IPS DF 4.7 (cell line): ENCODE measurements around the gene STK35.
"Not testable (repeated sequence)": the region's sequence is repeated elsewhere in the genome, so short reads cannot be mapped to it uniquely, and the experiment has no call there.

Source experiments
- DNase-seq: peaks from one replicate; pipeline ENCODE4 v3.0.0-alpha.2; 2013; ENCODE audit warnings: low spot score; ENCODE audit errors: extremely low read depth

Gene STK35

GRCh38 chr20:2156666-2157624, 55.3 kb downstream of the STK35 start:
- DNase-seq: no peak

DNA sequence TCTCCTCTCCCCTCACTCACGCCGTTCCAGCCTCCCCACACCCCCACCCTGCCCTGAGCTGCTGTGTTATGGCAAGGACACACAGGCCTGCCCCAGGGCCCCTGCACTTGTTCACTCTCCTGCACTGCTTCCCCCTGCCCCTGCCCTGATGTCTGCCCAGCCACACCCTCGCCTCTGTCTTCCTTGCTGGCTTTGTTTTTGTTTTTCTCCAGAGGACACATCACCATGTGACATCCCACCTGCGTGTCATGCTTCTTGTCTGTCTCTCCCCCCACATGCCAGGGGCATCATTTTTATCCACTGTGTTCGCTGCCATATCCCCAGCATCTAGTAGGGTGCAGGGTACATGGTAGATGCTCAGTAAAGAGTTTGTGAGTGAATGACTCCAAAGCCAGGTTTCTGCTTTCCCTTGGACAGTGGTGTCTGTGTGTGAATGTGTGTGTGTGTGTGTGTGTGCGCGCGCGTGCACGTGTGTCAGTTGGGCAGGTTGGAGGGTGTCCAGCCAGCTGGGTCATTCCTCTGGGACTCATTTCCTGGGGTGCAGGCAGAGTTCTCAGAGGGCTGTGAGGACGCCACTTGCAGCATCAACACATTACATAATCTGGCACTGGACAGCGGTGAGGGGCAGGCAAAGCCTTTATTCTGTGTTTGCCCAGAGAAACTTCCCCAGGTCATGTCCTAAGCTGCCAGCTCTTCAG, 60.6 kb downstream of the STK35 start:
- DNase-seq: no peak

GRCh38 chr20:2162823-2163166, 61.2 kb downstream of the STK35 start:
- no peak for DNase-seq

GRCh38 chr20:2163312-2163711, 61.7 kb downstream of the STK35 start:
- DNase-seq: no peak

DNA sequence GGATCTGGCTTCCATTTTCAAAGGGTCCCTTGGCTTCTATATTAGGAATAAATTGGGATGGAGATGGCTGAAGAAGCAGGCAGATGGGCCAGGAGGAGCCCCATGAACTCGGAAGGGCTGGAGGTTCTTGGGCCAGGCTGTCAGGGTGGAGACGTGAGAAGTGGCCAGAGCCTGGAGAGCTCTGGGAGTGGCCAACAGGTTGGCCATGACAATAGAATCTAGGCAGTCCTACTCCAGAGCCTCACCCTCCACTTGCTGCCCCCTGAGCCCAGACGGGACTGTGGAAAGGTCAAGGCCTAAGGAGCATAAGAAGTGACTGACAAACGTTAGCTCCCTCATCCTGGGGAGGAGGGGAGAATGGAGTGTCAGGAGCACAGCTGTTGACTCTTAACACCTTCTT, 62.1 kb downstream of the STK35 start:
- DNase-seq: no peak

- DNase-seq: no peak
Measured at GRCh38 chr20:2164421-2164820, 62.8 kb downstream of the STK35 start.

DNA sequence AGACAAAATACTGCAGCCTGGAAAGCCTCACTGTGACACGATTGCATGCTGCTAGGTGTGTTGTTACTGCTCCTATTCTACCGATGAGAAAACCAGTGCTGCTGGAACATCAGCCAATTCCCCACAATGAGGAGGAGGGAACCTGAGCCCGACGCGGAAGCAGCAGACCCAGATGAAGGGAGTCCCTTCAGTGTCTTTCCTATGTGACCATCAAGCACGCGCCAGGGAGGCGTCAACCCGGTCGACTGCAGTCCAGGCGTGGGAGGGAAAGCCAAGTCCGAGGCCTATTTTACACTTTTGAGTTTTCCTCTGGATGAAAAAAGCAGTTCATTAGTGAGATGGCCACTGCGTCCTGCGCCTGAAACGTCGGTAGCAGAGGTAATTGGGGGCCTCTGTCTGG, 63.3 kb downstream of the STK35 start:
- no peak for DNase-seq

GRCh38 chr20:2165871-2166270, 64.2 kb downstream of the STK35 start:
- no peak for DNase-seq

- no peak for DNase-seq
Measured at GRCh38 chr20:2167112-2167511, 65.5 kb downstream of the STK35 start.

DNA sequence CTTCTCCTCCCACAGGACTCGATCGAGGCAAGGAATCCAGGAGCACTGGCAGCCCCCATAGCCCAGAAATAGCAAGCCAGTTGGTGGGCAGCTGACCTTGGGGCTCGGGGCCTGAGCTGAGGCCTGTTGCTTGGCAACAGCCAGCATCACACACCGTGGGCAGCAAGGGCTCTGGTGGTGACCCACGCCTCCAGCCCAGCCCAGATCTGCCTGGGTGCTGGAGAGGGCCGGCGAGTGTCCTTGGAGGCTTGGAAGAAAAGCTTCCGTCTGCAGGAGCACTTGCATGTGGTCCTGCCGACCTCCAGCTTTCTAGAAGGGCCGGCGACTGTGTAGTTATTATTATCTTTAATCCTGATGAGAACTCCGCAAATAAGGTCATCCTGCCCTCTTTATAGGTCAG, 67.3 kb downstream of the STK35 start:
- no peak for DNase-seq

DNA sequence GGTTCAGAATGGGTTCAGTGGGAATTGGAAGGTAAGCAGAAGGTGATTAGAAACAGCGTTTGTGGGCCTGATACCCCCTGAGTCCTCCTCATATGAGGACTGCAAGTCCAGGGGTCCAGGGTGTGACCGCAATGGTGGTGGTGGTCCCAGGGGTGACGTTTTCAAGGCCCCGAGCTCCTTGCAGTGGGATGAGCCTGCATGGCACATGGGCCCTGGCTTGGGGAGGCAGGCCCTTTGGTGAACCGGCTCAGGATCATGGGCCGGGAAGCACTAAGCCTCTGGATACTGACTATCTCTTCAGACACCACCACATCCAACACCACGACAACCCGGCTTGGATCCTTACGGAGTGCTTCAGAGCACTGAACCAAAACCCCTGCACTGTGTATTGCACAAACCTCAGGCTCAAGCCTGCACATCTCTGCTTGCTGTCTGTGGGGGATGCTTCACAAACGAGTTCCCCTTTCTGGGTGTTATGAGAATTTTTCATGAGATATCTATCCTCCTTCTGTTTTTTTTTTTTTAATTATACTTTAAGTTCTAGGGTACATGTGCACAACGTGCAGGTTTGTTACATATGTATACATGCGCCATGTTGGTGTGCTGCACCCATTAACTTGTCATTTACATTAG, 67.9 kb downstream of the STK35 start:
- DNase-seq: no peak

GRCh38 chr20:2170404-2170803, 68.8 kb downstream of the STK35 start:
- no peak for DNase-seq

- DNase-seq: no peak
Measured at GRCh38 chr20:2171266-2171790, 69.7 kb downstream of the STK35 start.

GRCh38 chr20:2171840-2172239, 70.2 kb downstream of the STK35 start:
- DNase-seq: not testable (repeated sequence)

DNA sequence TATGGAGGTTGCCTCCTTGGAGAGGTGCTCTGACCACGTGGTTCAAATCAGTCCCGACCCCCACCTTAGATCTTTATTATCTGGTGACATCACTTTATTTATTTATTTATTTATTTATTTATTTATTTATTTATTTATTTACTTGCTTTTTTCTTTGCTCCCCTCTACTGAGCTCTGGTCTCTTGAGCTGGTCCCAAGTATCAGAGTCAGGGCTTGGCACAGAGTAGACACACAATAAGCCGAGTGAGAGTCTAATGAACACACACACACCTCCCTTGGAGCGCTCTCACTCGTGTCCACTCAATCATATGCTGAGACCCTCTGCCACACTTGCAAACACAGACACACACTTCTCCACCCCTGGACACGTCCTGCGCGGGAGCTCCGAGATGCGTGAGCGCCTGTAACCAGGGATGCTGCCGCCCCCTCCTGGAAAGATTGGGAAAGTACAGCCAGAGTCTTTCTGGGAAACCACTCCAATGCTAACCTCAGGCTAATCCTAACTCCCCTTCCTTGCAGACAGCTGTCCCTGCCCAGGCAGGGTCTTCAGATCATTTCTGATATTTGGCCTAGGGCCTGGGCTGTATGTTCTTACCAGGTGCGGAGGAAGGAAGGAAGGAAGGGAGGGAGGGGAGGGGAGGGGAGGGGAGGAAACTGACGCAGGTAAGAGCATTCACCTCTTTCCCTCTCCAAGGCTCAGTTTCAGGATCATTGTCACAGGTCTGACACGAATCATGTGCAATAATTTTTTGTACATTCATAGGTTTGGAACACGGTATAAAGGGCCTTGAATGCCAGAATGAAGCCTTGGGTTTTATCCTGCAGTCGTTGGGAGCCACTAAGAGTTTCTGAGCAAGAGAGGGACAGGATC, 70.9 kb downstream of the STK35 start:
- no peak for DNase-seq

DNA sequence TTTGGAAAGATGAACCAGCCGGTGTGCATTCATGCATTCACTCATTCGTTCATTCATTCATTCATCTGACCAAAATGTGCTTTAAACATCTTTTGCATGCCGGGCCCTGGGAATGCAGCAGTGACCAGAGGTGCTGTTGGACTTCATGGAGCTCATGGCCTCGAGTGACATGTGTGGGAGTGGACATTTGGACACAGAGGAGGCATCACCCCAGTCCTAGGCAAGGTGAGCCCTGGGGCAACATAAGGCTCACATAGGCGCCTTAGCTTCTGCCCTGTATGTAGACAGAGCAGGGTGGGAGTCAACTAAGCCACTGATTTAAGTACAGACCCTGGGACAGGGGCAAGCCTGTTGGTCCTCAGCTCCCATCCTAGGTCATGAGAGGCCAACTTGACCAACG, 71.6 kb downstream of the STK35 start:
- no peak for DNase-seq

- DNase-seq: no peak
Measured at GRCh38 chr20:2174067-2174466, 72.4 kb downstream of the STK35 start.

DNA sequence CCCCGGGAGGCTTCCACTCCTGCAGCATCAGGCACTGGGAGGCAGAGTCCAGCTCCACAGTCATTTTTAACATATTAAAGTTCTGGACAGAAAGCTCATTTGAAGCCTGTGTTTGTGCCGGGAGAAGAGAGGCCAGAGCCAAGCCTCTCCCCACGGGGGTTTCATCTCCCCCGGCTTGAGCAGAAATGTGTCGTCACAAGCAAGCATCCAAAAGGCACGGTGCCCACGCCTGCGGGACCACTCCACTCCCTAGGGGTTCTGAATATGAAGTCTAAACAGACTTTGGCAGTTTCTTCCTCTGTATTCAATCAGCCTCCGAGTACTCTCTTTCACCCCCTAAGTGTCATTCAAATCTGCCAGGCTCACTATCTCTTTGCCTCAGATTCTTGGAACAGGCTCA, 75.3 kb downstream of the STK35 start:
- DNase-seq: no peak

DNA sequence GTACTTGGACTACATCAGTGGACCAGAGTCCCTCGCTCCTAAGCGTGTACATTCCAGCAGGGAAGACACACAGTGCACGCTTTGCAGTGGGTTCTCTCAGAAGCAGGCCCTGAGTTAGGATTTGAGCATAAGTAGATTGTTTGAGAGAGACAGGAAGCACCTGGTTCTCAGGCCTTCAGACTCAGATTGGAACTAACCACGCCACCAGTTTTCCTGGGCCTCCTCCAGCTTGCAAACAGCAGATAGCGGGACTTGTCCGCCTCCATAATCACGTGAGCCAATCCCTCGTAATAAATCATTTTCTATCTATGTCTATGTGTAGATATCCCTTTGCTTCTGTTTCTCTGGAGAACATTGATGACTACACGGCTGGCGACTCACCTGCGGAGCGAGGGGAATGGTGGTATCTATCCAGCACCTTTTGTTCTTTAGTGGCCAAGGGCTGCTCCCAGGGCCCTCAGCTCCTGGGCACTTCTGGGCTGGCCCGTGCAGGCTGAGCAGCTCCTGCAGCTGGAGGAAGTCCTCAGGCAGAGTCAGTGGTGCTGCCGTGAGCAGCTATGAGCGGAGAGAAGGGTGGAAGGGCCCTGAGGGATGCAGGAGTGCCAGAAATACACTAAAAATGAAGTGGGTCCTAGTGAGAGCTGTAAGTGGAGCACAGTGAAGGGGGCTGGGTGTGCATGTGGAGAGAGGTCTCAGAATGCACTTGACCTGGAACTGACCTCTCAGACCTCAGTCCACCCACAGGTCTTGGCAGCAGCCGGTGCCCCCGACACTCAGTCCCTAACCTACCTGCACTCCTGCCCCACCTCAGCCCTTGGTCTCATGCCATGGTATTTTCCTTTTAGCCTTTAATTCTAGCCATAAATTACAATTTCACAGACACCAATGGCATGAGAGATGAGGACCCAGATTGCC, 76.9 kb downstream of the STK35 start:
- DNase-seq: no peak

DNA sequence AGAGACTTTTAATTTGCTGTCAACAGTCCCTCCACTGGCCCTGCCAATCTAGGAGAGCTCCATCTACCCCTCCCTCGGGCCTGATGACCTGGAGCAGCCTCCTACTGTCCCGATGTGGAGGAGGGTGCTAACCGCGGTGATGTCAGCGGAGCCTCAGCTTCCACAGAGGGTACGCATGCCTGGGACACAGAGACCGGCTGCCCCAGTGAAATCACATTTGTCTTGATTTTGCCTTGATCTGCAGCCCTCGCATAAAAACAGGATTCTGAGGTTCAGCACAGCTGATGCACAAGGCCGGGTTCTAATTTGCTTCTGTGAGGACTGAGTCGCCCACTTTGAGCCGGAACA, 77.6 kb downstream of the STK35 start:
- DNase-seq: no peak
